OCI-LY3 (cell line): ENCODE data around the gene POLG2.

Experiments used
- EZH2phosphoT487 ChIP-seq: fragments of 200-600 bp; shearing (Covaris generic); IDR thresholded peaks from 2 replicates; pipeline ENCODE4 v1.6.1; 2018; ENCODE audit warnings: antibody characterized with exemption, mixed run types, low read depth
- TF ChIP-seq, protein P1 (sequence below): fragments of 200-600, 300-600 bp; sonication (generic); IDR thresholded peaks from 2 replicates; pipeline ENCODE4 v1.5.1; 2014; ENCODE audit warnings: antibody characterized with exemption, low read length, low read depth

DNA sequence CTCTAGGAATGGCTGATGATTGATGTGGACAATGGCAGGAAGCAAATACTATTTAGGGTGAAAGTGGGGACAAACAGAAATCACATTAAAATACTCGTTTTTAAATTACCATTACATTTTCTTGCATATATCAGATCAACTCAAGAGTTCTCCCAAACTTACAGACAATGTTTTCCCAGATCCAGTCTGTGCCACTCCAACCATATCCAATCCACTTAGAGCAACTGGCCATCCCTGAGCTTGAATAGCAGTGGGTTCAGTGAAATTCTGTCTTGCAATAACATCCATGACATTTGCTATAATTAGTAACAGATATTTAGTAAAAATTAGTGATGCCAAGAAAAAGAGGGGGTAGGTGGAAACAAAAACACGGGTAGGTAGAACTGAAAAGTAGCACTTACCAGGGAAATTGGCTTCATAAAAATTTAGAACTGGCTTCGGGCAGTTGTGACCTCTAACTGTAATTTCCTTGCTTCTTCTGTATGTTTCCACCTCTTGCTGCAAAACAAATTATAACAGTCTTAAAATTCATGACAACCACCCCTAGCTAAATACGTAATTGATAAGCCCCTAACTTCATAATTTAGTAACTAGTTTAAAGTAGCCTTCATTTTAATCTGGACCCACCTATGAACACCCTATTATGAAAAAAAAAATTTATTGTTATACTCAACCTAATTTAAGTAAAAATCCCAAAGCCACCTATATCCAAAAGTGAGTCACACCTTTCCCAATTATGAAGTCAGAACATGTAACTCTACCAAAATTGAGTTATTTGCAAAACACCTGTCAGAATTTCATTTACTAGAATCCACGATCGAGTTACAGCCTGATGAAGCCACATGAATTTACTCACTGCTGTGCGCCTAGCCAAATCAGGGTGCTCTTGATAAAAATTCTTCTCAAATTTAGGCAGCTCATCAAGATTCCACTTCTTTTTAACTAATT lies 7.2 kb upstream of the POLG2 start:
- TF ChIP-seq, protein P1, sequence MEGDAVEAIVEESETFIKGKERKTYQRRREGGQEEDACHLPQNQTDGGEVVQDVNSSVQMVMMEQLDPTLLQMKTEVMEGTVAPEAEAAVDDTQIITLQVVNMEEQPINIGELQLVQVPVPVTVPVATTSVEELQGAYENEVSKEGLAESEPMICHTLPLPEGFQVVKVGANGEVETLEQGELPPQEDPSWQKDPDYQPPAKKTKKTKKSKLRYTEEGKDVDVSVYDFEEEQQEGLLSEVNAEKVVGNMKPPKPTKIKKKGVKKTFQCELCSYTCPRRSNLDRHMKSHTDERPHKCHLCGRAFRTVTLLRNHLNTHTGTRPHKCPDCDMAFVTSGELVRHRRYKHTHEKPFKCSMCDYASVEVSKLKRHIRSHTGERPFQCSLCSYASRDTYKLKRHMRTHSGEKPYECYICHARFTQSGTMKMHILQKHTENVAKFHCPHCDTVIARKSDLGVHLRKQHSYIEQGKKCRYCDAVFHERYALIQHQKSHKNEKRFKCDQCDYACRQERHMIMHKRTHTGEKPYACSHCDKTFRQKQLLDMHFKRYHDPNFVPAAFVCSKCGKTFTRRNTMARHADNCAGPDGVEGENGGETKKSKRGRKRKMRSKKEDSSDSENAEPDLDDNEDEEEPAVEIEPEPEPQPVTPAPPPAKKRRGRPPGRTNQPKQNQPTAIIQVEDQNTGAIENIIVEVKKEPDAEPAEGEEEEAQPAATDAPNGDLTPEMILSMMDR = no peak
- no peak for TF ChIP-seq EZH2phosphoT487
